Activated B cell treated with CpG ODN at 0.5 μM for 24 hours (primary cell): ENCODE results near the gene ADAM12. TPM values are rescaled to one million over a fixed set of nuclear protein-coding genes. Genes with fewer than 3 reads are reported as not detected.

Source experiments
- ATAC-seq: fragments of 200-7000 bp; cut with Tn5 transposase; one replicate; pipeline ENCODE4 v1.10.0; 2021; ENCODE audit warnings: low read depth, mild to moderate bottlenecking, moderate library complexity
- CTCF ChIA-PET: fragments of 350-600 bp; sonication (Branson Sonifier 250); formaldehyde crosslinking; loops from one replicate; lab custom pipeline; 2021; ENCODE audit warnings: antibody characterized with exemption; lab: Charles Lee
- POLR2A ChIA-PET: fragments of 350-600 bp; sonication (Branson Sonifier 250); formaldehyde crosslinking; loops from one replicate; lab custom pipeline; 2021; ENCODE audit warnings: antibody characterized with exemption; lab: Charles Lee
- DNase-seq: peaks from one replicate; pipeline ENCODE4 v3.0.0; 2022
- H3K27ac Mint-ChIP-seq: one replicate; pipeline ENCODE4 v1.8.0; 2020; ENCODE audit warnings: mixed read lengths
- H3K27me3 Mint-ChIP-seq: one replicate; pipeline ENCODE4 v1.8.0; 2021; ENCODE audit warnings: mixed read lengths
- H3K36me3 Mint-ChIP-seq: one replicate; pipeline ENCODE4 v1.8.0; 2021; ENCODE audit warnings: low read depth, mixed read lengths
- H3K4me1 Mint-ChIP-seq: one replicate; pipeline ENCODE4 v1.8.0; 2021; ENCODE audit warnings: mixed read lengths
- H3K4me3 Mint-ChIP-seq: one replicate; pipeline ENCODE4 v1.8.0; 2020; ENCODE audit warnings: mild to moderate bottlenecking, mixed read lengths
- H3K9me3 Mint-ChIP-seq: one replicate; pipeline ENCODE4 v1.8.0; 2020; ENCODE audit warnings: mixed read lengths
- CTCF ChIP-seq: fragments of 200-600 bp; IDR thresholded peaks from one replicate; pipeline ENCODE4 v1.8.0; 2022; ENCODE audit warnings: antibody characterized with exemption, mild to moderate bottlenecking
- intact Hi-C: fragments of 100-400 bp; cut with micrococcal nuclease; formaldehyde crosslinking; loops from one replicate; pipeline ENCODE4 v1.15.1; 2024
- total RNA-seq: library from RNA; stranded (reverse); gene quantifications from 2 replicates; pipeline ENCODE4 v1.2.3, GENCODE V29; 2022

The ADAM12 gene
- total RNA-seq, 1 donor from 2014 or later = 0.84 TPM

GRCh38 chr10:126357169-126357568 lies 31.1 kb downstream of the ADAM12 start:
- Mint-ChIP-seq H3K36me3 (no peaks in the 10 kb centered on the region), H3K4me1 (no peaks in the 10 kb centered on the region), H3K27me3 (peaks cover 6% of the 10 kb centered on the region), H3K4me3 (no peak overlapping the region), H3K9me3 (peaks cover 28% of the 10 kb centered on the region), H3K27ac (no peak overlapping the region)
- intact Hi-C loops = no loop called here
- ATAC-seq (no peak), DNase-seq (no peak)
- ChIA-PET POLR2A (no interaction called here), CTCF (no interaction called here)
- no peak for TF ChIP-seq CTCF

GRCh38 chr10:126353666-126354065 lies 34.6 kb downstream of the ADAM12 start:
- no peak for ATAC-seq
- H3K4me1 Mint-ChIP-seq = no peaks in the 10 kb centered on the region
- TF ChIP-seq CTCF = no peak
- H3K27ac Mint-ChIP-seq = no peak overlapping the region
- ChIA-PET POLR2A (no interaction called here), CTCF (no interaction called here)
- H3K4me3 Mint-ChIP-seq = no peak overlapping the region
- peaks cover 19% of the 10 kb centered on the region for H3K9me3 Mint-ChIP-seq
- intact Hi-C loops = no loop called here
- H3K36me3 Mint-ChIP-seq = no peaks in the 10 kb centered on the region
- DNase-seq = no peak
- peaks cover 5% of the 10 kb centered on the region for H3K27me3 Mint-ChIP-seq

- DNase-seq = no peak
- Mint-ChIP-seq H3K27ac (no peak overlapping the region), H3K9me3 (peaks cover 17% of the 10 kb centered on the region), H3K4me1 (no peaks in the 10 kb centered on the region), H3K4me3 (no peak overlapping the region), H3K36me3 (no peaks in the 10 kb centered on the region), H3K27me3 (peaks cover 5% of the 10 kb centered on the region)
- POLR2A ChIA-PET = no interaction called here
- CTCF ChIA-PET = no interaction called here
- intact Hi-C loops = no loop called here
- TF ChIP-seq CTCF = no peak
- ATAC-seq = no peak
These were observed 35.8 kb downstream of the ADAM12 start for GRCh38 chr10:126352453-126352852.

GRCh38 chr10:126351021-126351420 lies 37.3 kb downstream of the ADAM12 start:
- ATAC-seq (no peak), DNase-seq (no peak)
- Mint-ChIP-seq H3K9me3 (peaks cover 4% of the 10 kb centered on the region), H3K36me3 (no peaks in the 10 kb centered on the region), H3K4me3 (no peak overlapping the region), H3K27ac (no peak overlapping the region), H3K4me1 (no peaks in the 10 kb centered on the region), H3K27me3 (peaks cover 5% of the 10 kb centered on the region)
- intact Hi-C loops = no loop called here
- ChIA-PET CTCF (no interaction called here), POLR2A (no interaction called here)
- no peak for TF ChIP-seq CTCF

- H3K9me3 Mint-ChIP-seq = peaks cover 2% of the 10 kb centered on the region
These were observed 37.9 kb downstream of the ADAM12 start for GRCh38 chr10:126350216-126350992.

More at GRCh38 chr10:126350216-126350992, 37.9 kb downstream of the ADAM12 start:
- H3K27me3 Mint-ChIP-seq = peaks cover 5% of the 10 kb centered on the region
- intact Hi-C loops = no loop called here
- H3K36me3 Mint-ChIP-seq = no peaks in the 10 kb centered on the region
- POLR2A ChIA-PET = no interaction called here
- no peak for DNase-seq
- H3K4me1 Mint-ChIP-seq = no peaks in the 10 kb centered on the region
- no peak for TF ChIP-seq CTCF
- no peak for ATAC-seq
- no peak overlapping the region for H3K4me3 Mint-ChIP-seq
- no peak overlapping the region for H3K27ac Mint-ChIP-seq
- CTCF ChIA-PET = no interaction called here
